H1 (cell line): ENCODE data around the gene TNIK. TPM values are rescaled to one million over a fixed set of nuclear protein-coding genes. Genes with fewer than 3 reads are reported as not detected.

Experiments
- CTCF ChIA-PET: fragments of 300-600 bp; sonication (Branson Sonifier 250); formaldehyde crosslinking; loops from one replicate; lab custom pipeline; 2021; ENCODE audit not compliant: partially characterized antibody; lab: Charles Lee
- POLR2A ChIA-PET: fragments of 300-600 bp; sonication (Branson Sonifier 250); formaldehyde crosslinking; loops from one replicate; lab custom pipeline; 2021; ENCODE audit warnings: inconsistent platforms; ENCODE audit not compliant: partially characterized antibody; lab: Charles Lee
- DNase-seq, 2 experiments: peaks; one replicate each; pipeline versions ENCODE4 v3.0.0 to v3.0.0-alpha.2; 2010 to 2022; ENCODE audit warnings: low spot score in 2 of 2, low read depth in 1 of 2, mixed read lengths in 1 of 2
- FAIRE-seq: peaks from 2 replicates; lab custom pipeline; 2011; peaks lifted over from hg19 to GRCh38; lab: Jason Lieb, UNC
- H2AFZ ChIP-seq: 2 replicates; pipeline ENCODE4 v1.8.1; 2012; ENCODE audit warnings: low read length, inconsistent platforms
- H2AK5ac ChIP-seq: 2 replicates; pipeline ENCODE4 v1.6.1; 2013; ENCODE audit warnings: low read depth, low read length
- H2BK120ac ChIP-seq: replicated peaks from 2 replicates; pipeline ENCODE3; 2013; ENCODE audit warnings: low read depth, low read length, inconsistent platforms
- H2BK12ac ChIP-seq: 2 replicates; pipeline ENCODE4 v1.6.1; 2013; ENCODE audit warnings: low read depth, low read length
- H2BK15ac ChIP-seq: 2 replicates; pipeline ENCODE4 v1.6.1; 2013; ENCODE audit warnings: low read length
- H2BK20ac ChIP-seq: 2 replicates; pipeline ENCODE4 v1.6.1; 2013; ENCODE audit warnings: low read length
- H2BK5ac ChIP-seq: 2 replicates; pipeline ENCODE4 v1.6.1; 2013; ENCODE audit warnings: low read depth, low read length
- H3K14ac ChIP-seq: 2 replicates; pipeline ENCODE4 v1.6.1; 2013; ENCODE audit warnings: inconsistent platforms; ENCODE audit not compliant: insufficient read length
- H3K18ac ChIP-seq: 2 replicates; pipeline ENCODE4 v1.6.1; 2013; ENCODE audit warnings: low read length; ENCODE audit errors: extremely low read depth
- H3K23ac ChIP-seq: 2 replicates; pipeline ENCODE4 v1.6.1; 2013; ENCODE audit warnings: inconsistent platforms; ENCODE audit not compliant: insufficient read length
- H3K23me2 ChIP-seq: 2 replicates; pipeline ENCODE4 v1.6.1; 2013; ENCODE audit warnings: low read depth, low read length
- H3K27ac ChIP-seq: 2 replicates; pipeline ENCODE4 v1.6.1; 2011; ENCODE audit warnings: low read depth, low read length, inconsistent platforms
- H3K27me3 ChIP-seq, 4 experiments: replicated peaks in 1 of 4; 1 replicate in 1 of 4; 2 replicates in 3 of 4; pipeline versions ENCODE4 v1.6.1 to v1.8.1; 2011 to 2013; ENCODE audit warnings: low read length in 3 of 4, mild to moderate bottlenecking in 3 of 4, inconsistent platforms in 2 of 4, mixed read lengths in 2 of 4, moderate library complexity in 1 of 4; ENCODE audit not compliant: control insufficient read depth in 3 of 4, insufficient read depth in 3 of 4; ENCODE audit errors: extremely low read depth in 1 of 4
- H3K36me3 ChIP-seq, 4 experiments: 2 replicates each; pipeline versions ENCODE4 v1.6.1 to v1.8.1; 2011 to 2013; ENCODE audit warnings: mild to moderate bottlenecking in 4 of 4, low read length in 3 of 4, moderate library complexity in 2 of 4, control low read depth in 1 of 4, inconsistent platforms in 1 of 4; ENCODE audit not compliant: insufficient read depth in 4 of 4, control insufficient read depth in 2 of 4
- H3K4ac ChIP-seq: replicated peaks from 2 replicates; pipeline ENCODE3; 2013; ENCODE audit warnings: low read length, low read depth, mixed read lengths, inconsistent platforms; ENCODE audit not compliant: insufficient read length
- H3K4me1 ChIP-seq, 4 experiments: replicated peaks in 1 of 4; 1 replicate in 1 of 4; 2 replicates in 3 of 4; pipeline versions ENCODE4 v1.6.1 to v1.8.1; 2011 to 2013; ENCODE audit warnings: low read length in 3 of 4, inconsistent platforms in 2 of 4, mixed read lengths in 1 of 4; ENCODE audit not compliant: insufficient read depth in 4 of 4, control insufficient read depth in 3 of 4
- H3K4me2 ChIP-seq, 2 experiments: 2 replicates each; pipeline versions ENCODE4 v1.6.1 to v1.8.1; 2011 to 2013; ENCODE audit warnings: low read depth in 2 of 2, low read length in 2 of 2, control low read depth in 1 of 2, inconsistent platforms in 1 of 2, mild to moderate bottlenecking in 1 of 2; ENCODE audit not compliant: insufficient read depth in 1 of 2
- H3K4me3 ChIP-seq, 4 experiments: fragments of 200-600, 300-600 bp in 1 of 4; sonication (generic), shearing (Covaris generic), sonication (Bioruptor Twin) in 1 of 4; 2 replicates each; pipeline versions ENCODE4 v1.5.1 to v1.8.1; 2011 to 2016; ENCODE audit warnings: low read length in 4 of 4, low read depth in 3 of 4, control low read depth in 2 of 4, inconsistent platforms in 2 of 4, mild to moderate bottlenecking in 2 of 4, mixed read lengths in 1 of 4, moderate library complexity in 1 of 4; ENCODE audit not compliant: insufficient read depth in 2 of 4; ENCODE audit errors: extremely low read depth in 1 of 4
- H3K56ac ChIP-seq: replicated peaks from 2 replicates; pipeline ENCODE3; 2013; ENCODE audit warnings: low read depth, mild to moderate bottlenecking, mixed read lengths, low read length, inconsistent platforms; ENCODE audit not compliant: insufficient read length
- H3K79me1 ChIP-seq: 2 replicates; pipeline ENCODE4 v1.6.1; 2013; ENCODE audit warnings: low read depth, low read length, control low read depth
- H3K79me2 ChIP-seq, 2 experiments: 2 replicates each; pipeline versions ENCODE4 v1.6.1 to v1.8.1; 2012 to 2013; ENCODE audit warnings: low read length in 2 of 2, mild to moderate bottlenecking in 2 of 2, inconsistent platforms in 1 of 2; ENCODE audit not compliant: insufficient read depth in 2 of 2, control insufficient read depth in 1 of 2
- H3K9ac ChIP-seq, 4 experiments: replicated peaks in 1 of 4; 1 replicate in 1 of 4; 2 replicates in 3 of 4; pipeline versions ENCODE4 v1.6.1 to v1.8.1; 2011 to 2013; ENCODE audit warnings: low read depth in 3 of 4, low read length in 3 of 4, control low read depth in 2 of 4, mild to moderate bottlenecking in 2 of 4, moderate library complexity in 2 of 4, inconsistent platforms in 1 of 4; ENCODE audit errors: extremely low read depth in 1 of 4
- H3K9me3 ChIP-seq, 2 experiments: 2 replicates each; pipeline versions ENCODE4 v1.6.1 to v1.8.1; 2012 to 2013; ENCODE audit warnings: mild to moderate bottlenecking in 2 of 2, moderate library complexity in 2 of 2, control low read depth in 1 of 2, inconsistent platforms in 1 of 2, low read depth in 1 of 2, low read length in 1 of 2, mixed read lengths in 1 of 2; ENCODE audit not compliant: insufficient read depth in 2 of 2
- H4K20me1 ChIP-seq, 2 experiments: replicated peaks in 1 of 2; 2 replicates each; pipeline versions ENCODE3 to v1.8.1; 2011 to 2013; ENCODE audit warnings: inconsistent platforms in 2 of 2, low read length in 2 of 2, mild to moderate bottlenecking in 1 of 2; ENCODE audit not compliant: insufficient read depth in 2 of 2, control insufficient read depth in 1 of 2
- H4K5ac ChIP-seq: 2 replicates; pipeline ENCODE4 v1.6.1; 2013; ENCODE audit warnings: low read length, low read depth, mixed read lengths, inconsistent platforms; ENCODE audit not compliant: insufficient read length
- H4K8ac ChIP-seq: 2 replicates; pipeline ENCODE4 v1.8.0; 2013; ENCODE audit warnings: mild to moderate bottlenecking, moderate library complexity, low read length, inconsistent platforms; ENCODE audit not compliant: insufficient read depth; ENCODE audit errors: extremely low read depth
- H4K91ac ChIP-seq: replicated peaks from 2 replicates; pipeline ENCODE3; 2013; ENCODE audit warnings: low read length, mixed read lengths, inconsistent platforms; ENCODE audit not compliant: insufficient read length
- CEBPB ChIP-seq: IDR thresholded peaks from 2 replicates; pipeline ENCODE4 v1.6.1; 2012; ENCODE audit warnings: low read depth, low read length
- HDAC2 ChIP-seq, 2 experiments: fragments of 300-600 bp in 1 of 2; sonication (generic) in 1 of 2; IDR thresholded peaks; 2 replicates each; pipeline ENCODE4 v1.6.1; 2011 to 2012; ENCODE audit warnings: low read depth in 2 of 2, low read length in 2 of 2, mild to moderate bottlenecking in 2 of 2, moderate library complexity in 2 of 2, borderline replicate concordance in 1 of 2, inconsistent platforms in 1 of 2
- WGBS, 2 experiments: shearing (Covaris generic) in 1 of 2; methylation state at CpG; one replicate each; pipeline versions ENCODE4 v1.1.6 to v1.1.7; 2013 to 2015; ENCODE audit warnings: low lambda C conversion rate in 2 of 2, mixed read lengths in 2 of 2, inconsistent platforms in 1 of 2, low coverage in 1 of 2, missing lambda C conversion rate in 1 of 2; ENCODE audit not compliant: insufficient replicate concordance in 2 of 2, insufficient coverage in 1 of 2, insufficient read length in 1 of 2; ENCODE audit errors: extremely low coverage in 1 of 2, missing lambda C conversion rate in 1 of 2; 5-methylcytosine and 5-hydroxymethylcytosine counted together
- polyA plus RNA-seq, 7 experiments: library from polyadenylated mRNA; depleted of rRNA in 3 of 7; stranded (reverse) in 5 of 7; unstranded in 2 of 7; fragments of >200 nt in 5 of 7; fragments of 200-250 nt in 2 of 7; gene quantifications; 1 replicate in 5 of 7; 2 replicates in 1 of 7; 4 replicates in 1 of 7; pipeline versions ENCODE4 v1.2.1 to v1.2.3, GENCODE V29; 2011 to 2013; ENCODE audit warnings: missing spikeins in 2 of 7, mixed read lengths in 2 of 7
- total RNA-seq: library from RNA; stranded (reverse); fragmentation: NEBNext Ultra II Directional; extraction: Animal tissue kit (Norgen Biotek cat#: 25700); gene quantifications from 2 replicates; pipeline ENCODE4 v1.2.1, GENCODE V29; 2021
- TF ChIP-seq, protein P1 (sequence below): IDR thresholded peaks from 2 replicates; pipeline ENCODE4 v1.6.1; 2012; ENCODE audit warnings: inconsistent platforms

The TNIK gene
- total and polyA plus RNA-seq, 2 of the 8 experiments (the other 6 are each of a cell fraction or from before 2014, with no cell fraction given), result 7.4 to 42.0 TPM

- no peak overlapping the region for H3K4me3 ChIP-seq
- DNase-seq (no peak), FAIRE-seq (no peak)
- no peaks in the 10 kb centered on the region for H3K36me3 ChIP-seq
- POLR2A ChIA-PET, result no interaction called here
- no peak overlapping the region for H3K23ac ChIP-seq
- no peak overlapping the region for H2AFZ ChIP-seq
- H2AK5ac ChIP-seq, result no peak overlapping the region
- no peak overlapping the region for H2BK5ac ChIP-seq
- no peak overlapping the region for H3K14ac ChIP-seq
- no peaks in the 10 kb centered on the region for H3K79me1 ChIP-seq
- H3K27ac ChIP-seq, result no peak overlapping the region
- H3K4me2 ChIP-seq, result no peak overlapping the region
- H3K4ac ChIP-seq, result no peak overlapping the region
- H2BK12ac ChIP-seq, result no peak overlapping the region
- no peak overlapping the region for H2BK120ac ChIP-seq
- no peak overlapping the region for H3K18ac ChIP-seq
- H3K23me2 ChIP-seq, result no peaks in the 10 kb centered on the region
- no peak overlapping the region for H4K91ac ChIP-seq
- no peak overlapping the region for H4K5ac ChIP-seq
- CTCF ChIA-PET, result interaction anchor here (0.8 to 1.3 kb wide), 2 partner anchors 9 to 60 kb away, joined by 4 to 5 read pairs; no protein-coding TSS in a partner anchor
- H2BK20ac ChIP-seq, result no peak overlapping the region
- TF ChIP-seq, protein P1, sequence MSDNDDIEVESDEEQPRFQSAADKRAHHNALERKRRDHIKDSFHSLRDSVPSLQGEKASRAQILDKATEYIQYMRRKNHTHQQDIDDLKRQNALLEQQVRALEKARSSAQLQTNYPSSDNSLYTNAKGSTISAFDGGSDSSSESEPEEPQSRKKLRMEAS, result no peak
- TF ChIP-seq HDAC2 (IDR thresholded peaks at IDR 0.05; ENCODE audit: borderline replicate concordance in 1 of 2, low read depth in 2 of 2, low read length in 2 of 2) (no peak), CEBPB (no peak)
- peaks cover 3 to 6% (median 5%) of the 10 kb centered on the region in 4 experiments; a peak in 5 of 7 replicates for H3K4me1 ChIP-seq
- no peak overlapping the region for H3K9ac ChIP-seq
- no peak overlapping the region for H2BK15ac ChIP-seq
- H3K27me3 ChIP-seq, result no peaks in the 10 kb centered on the region
- H3K56ac ChIP-seq, result no peak overlapping the region
- H3K9me3 ChIP-seq, result no peaks in the 10 kb centered on the region
- H4K8ac ChIP-seq, result no peak overlapping the region
- peaks cover 0 to 13% of the 10 kb centered on the region in 2 experiments; a peak in 2 of 4 replicates for H3K79me2 ChIP-seq
- WGBS, 2 experiments, result 75% methylated on average over 1 of the region's 1 CpG; no CpG with 5 or more reads in 1 of the 2 experiments
- H4K20me1 ChIP-seq, result no peaks in the 10 kb centered on the region
These were observed 197.8 kb downstream of the TNIK start for GRCh38 chr3:171262431-171262830.
